H1 (cell line): ENCODE data around the gene C4orf46. TPM values are rescaled to one million over a fixed set of nuclear protein-coding genes. Genes with fewer than 3 reads are reported as not detected.

Experiments used
- CTCF ChIA-PET: fragments of 300-600 bp; sonication (Branson Sonifier 250); formaldehyde crosslinking; loops from one replicate; lab custom pipeline; 2021; ENCODE audit not compliant: partially characterized antibody; lab: Charles Lee
- POLR2A ChIA-PET: fragments of 300-600 bp; sonication (Branson Sonifier 250); formaldehyde crosslinking; loops from one replicate; lab custom pipeline; 2021; ENCODE audit warnings: inconsistent platforms; ENCODE audit not compliant: partially characterized antibody; lab: Charles Lee
- DNase-seq, 2 experiments: peaks; one replicate each; pipeline versions ENCODE4 v3.0.0 to v3.0.0-alpha.2; 2010 to 2022; ENCODE audit warnings: low spot score in 2 of 2, low read depth in 1 of 2, mixed read lengths in 1 of 2
- FAIRE-seq: peaks from 2 replicates; lab custom pipeline; 2011; peaks lifted over from hg19 to GRCh38; lab: Jason Lieb, UNC
- H2AFZ ChIP-seq: 2 replicates; pipeline ENCODE4 v1.8.1; 2012; ENCODE audit warnings: low read length, inconsistent platforms
- H2AK5ac ChIP-seq: 2 replicates; pipeline ENCODE4 v1.6.1; 2013; ENCODE audit warnings: low read depth, low read length
- H2BK120ac ChIP-seq: replicated peaks from 2 replicates; pipeline ENCODE3; 2013; ENCODE audit warnings: low read depth, low read length, inconsistent platforms
- H2BK12ac ChIP-seq: 2 replicates; pipeline ENCODE4 v1.6.1; 2013; ENCODE audit warnings: low read depth, low read length
- H2BK15ac ChIP-seq: 2 replicates; pipeline ENCODE4 v1.6.1; 2013; ENCODE audit warnings: low read length
- H2BK20ac ChIP-seq: 2 replicates; pipeline ENCODE4 v1.6.1; 2013; ENCODE audit warnings: low read length
- H2BK5ac ChIP-seq: 2 replicates; pipeline ENCODE4 v1.6.1; 2013; ENCODE audit warnings: low read depth, low read length
- H3K14ac ChIP-seq: 2 replicates; pipeline ENCODE4 v1.6.1; 2013; ENCODE audit warnings: inconsistent platforms; ENCODE audit not compliant: insufficient read length
- H3K18ac ChIP-seq: 2 replicates; pipeline ENCODE4 v1.6.1; 2013; ENCODE audit warnings: low read length; ENCODE audit errors: extremely low read depth
- H3K23ac ChIP-seq: 2 replicates; pipeline ENCODE4 v1.6.1; 2013; ENCODE audit warnings: inconsistent platforms; ENCODE audit not compliant: insufficient read length
- H3K23me2 ChIP-seq: 2 replicates; pipeline ENCODE4 v1.6.1; 2013; ENCODE audit warnings: low read depth, low read length
- H3K27ac ChIP-seq: 2 replicates; pipeline ENCODE4 v1.6.1; 2011; ENCODE audit warnings: low read depth, low read length, inconsistent platforms
- H3K27me3 ChIP-seq, 4 experiments: replicated peaks in 1 of 4; 1 replicate in 1 of 4; 2 replicates in 3 of 4; pipeline versions ENCODE4 v1.6.1 to v1.8.1; 2011 to 2013; ENCODE audit warnings: low read length in 3 of 4, mild to moderate bottlenecking in 3 of 4, inconsistent platforms in 2 of 4, mixed read lengths in 2 of 4, moderate library complexity in 1 of 4; ENCODE audit not compliant: control insufficient read depth in 3 of 4, insufficient read depth in 3 of 4; ENCODE audit errors: extremely low read depth in 1 of 4
- H3K36me3 ChIP-seq, 4 experiments: 2 replicates each; pipeline versions ENCODE4 v1.6.1 to v1.8.1; 2011 to 2013; ENCODE audit warnings: mild to moderate bottlenecking in 4 of 4, low read length in 3 of 4, moderate library complexity in 2 of 4, control low read depth in 1 of 4, inconsistent platforms in 1 of 4; ENCODE audit not compliant: insufficient read depth in 4 of 4, control insufficient read depth in 2 of 4
- H3K4ac ChIP-seq: replicated peaks from 2 replicates; pipeline ENCODE3; 2013; ENCODE audit warnings: low read length, low read depth, mixed read lengths, inconsistent platforms; ENCODE audit not compliant: insufficient read length
- H3K4me1 ChIP-seq, 4 experiments: replicated peaks in 1 of 4; 1 replicate in 1 of 4; 2 replicates in 3 of 4; pipeline versions ENCODE4 v1.6.1 to v1.8.1; 2011 to 2013; ENCODE audit warnings: low read length in 3 of 4, inconsistent platforms in 2 of 4, mixed read lengths in 1 of 4; ENCODE audit not compliant: insufficient read depth in 4 of 4, control insufficient read depth in 3 of 4
- H3K4me2 ChIP-seq, 2 experiments: 2 replicates each; pipeline versions ENCODE4 v1.6.1 to v1.8.1; 2011 to 2013; ENCODE audit warnings: low read depth in 2 of 2, low read length in 2 of 2, control low read depth in 1 of 2, inconsistent platforms in 1 of 2, mild to moderate bottlenecking in 1 of 2; ENCODE audit not compliant: insufficient read depth in 1 of 2
- H3K4me3 ChIP-seq, 4 experiments: fragments of 200-600, 300-600 bp in 1 of 4; sonication (generic), shearing (Covaris generic), sonication (Bioruptor Twin) in 1 of 4; 2 replicates each; pipeline versions ENCODE4 v1.5.1 to v1.8.1; 2011 to 2016; ENCODE audit warnings: low read length in 4 of 4, low read depth in 3 of 4, control low read depth in 2 of 4, inconsistent platforms in 2 of 4, mild to moderate bottlenecking in 2 of 4, mixed read lengths in 1 of 4, moderate library complexity in 1 of 4; ENCODE audit not compliant: insufficient read depth in 2 of 4; ENCODE audit errors: extremely low read depth in 1 of 4
- H3K56ac ChIP-seq: replicated peaks from 2 replicates; pipeline ENCODE3; 2013; ENCODE audit warnings: low read depth, mild to moderate bottlenecking, mixed read lengths, low read length, inconsistent platforms; ENCODE audit not compliant: insufficient read length
- H3K79me1 ChIP-seq: 2 replicates; pipeline ENCODE4 v1.6.1; 2013; ENCODE audit warnings: low read depth, low read length, control low read depth
- H3K79me2 ChIP-seq, 2 experiments: 2 replicates each; pipeline versions ENCODE4 v1.6.1 to v1.8.1; 2012 to 2013; ENCODE audit warnings: low read length in 2 of 2, mild to moderate bottlenecking in 2 of 2, inconsistent platforms in 1 of 2; ENCODE audit not compliant: insufficient read depth in 2 of 2, control insufficient read depth in 1 of 2
- H3K9ac ChIP-seq, 4 experiments: replicated peaks in 1 of 4; 1 replicate in 1 of 4; 2 replicates in 3 of 4; pipeline versions ENCODE4 v1.6.1 to v1.8.1; 2011 to 2013; ENCODE audit warnings: low read depth in 3 of 4, low read length in 3 of 4, control low read depth in 2 of 4, mild to moderate bottlenecking in 2 of 4, moderate library complexity in 2 of 4, inconsistent platforms in 1 of 4; ENCODE audit errors: extremely low read depth in 1 of 4
- H3K9me3 ChIP-seq, 2 experiments: 2 replicates each; pipeline versions ENCODE4 v1.6.1 to v1.8.1; 2012 to 2013; ENCODE audit warnings: mild to moderate bottlenecking in 2 of 2, moderate library complexity in 2 of 2, control low read depth in 1 of 2, inconsistent platforms in 1 of 2, low read depth in 1 of 2, low read length in 1 of 2, mixed read lengths in 1 of 2; ENCODE audit not compliant: insufficient read depth in 2 of 2
- H4K20me1 ChIP-seq, 2 experiments: replicated peaks in 1 of 2; 2 replicates each; pipeline versions ENCODE3 to v1.8.1; 2011 to 2013; ENCODE audit warnings: inconsistent platforms in 2 of 2, low read length in 2 of 2, mild to moderate bottlenecking in 1 of 2; ENCODE audit not compliant: insufficient read depth in 2 of 2, control insufficient read depth in 1 of 2
- H4K5ac ChIP-seq: 2 replicates; pipeline ENCODE4 v1.6.1; 2013; ENCODE audit warnings: low read length, low read depth, mixed read lengths, inconsistent platforms; ENCODE audit not compliant: insufficient read length
- H4K8ac ChIP-seq: 2 replicates; pipeline ENCODE4 v1.8.0; 2013; ENCODE audit warnings: mild to moderate bottlenecking, moderate library complexity, low read length, inconsistent platforms; ENCODE audit not compliant: insufficient read depth; ENCODE audit errors: extremely low read depth
- H4K91ac ChIP-seq: replicated peaks from 2 replicates; pipeline ENCODE3; 2013; ENCODE audit warnings: low read length, mixed read lengths, inconsistent platforms; ENCODE audit not compliant: insufficient read length
- ATF2 ChIP-seq: IDR thresholded peaks from 2 replicates; pipeline ENCODE4 v1.6.1; 2012; ENCODE audit warnings: low read length, inconsistent platforms
- BACH1 ChIP-seq: IDR thresholded peaks from 2 replicates; pipeline ENCODE4 v1.6.1; 2012; ENCODE audit warnings: low read length, improper control_type of control experiment
- CBX8 ChIP-seq: fragments of 300-800, 300-1000 bp; sonication (generic); IDR thresholded peaks from 2 replicates; pipeline ENCODE4 v1.7.1; 2016; ENCODE audit warnings: low read depth, low read length, borderline replicate concordance
- E2F6 ChIP-seq: IDR thresholded peaks from 2 replicates; pipeline ENCODE4 v1.6.1; 2012; ENCODE audit warnings: inconsistent platforms
- HDAC6 ChIP-seq: IDR thresholded peaks from one replicate; pipeline ENCODE4 v1.7.1; 2012; ENCODE audit warnings: low read depth, mild to moderate bottlenecking, inconsistent platforms, low read length, moderate library complexity
- MAX ChIP-seq: IDR thresholded peaks from 2 replicates; pipeline ENCODE4 v1.6.1; 2012; ENCODE audit warnings: inconsistent platforms
- RNF2 ChIP-seq: fragments of 200-900, 300-1000 bp; sonication (generic); IDR thresholded peaks from 2 replicates; pipeline ENCODE4 v1.7.1; 2016; ENCODE audit warnings: borderline replicate concordance, low read depth, mild to moderate bottlenecking, antibody characterized with exemption, low read length; ENCODE audit not compliant: poor library complexity, severe bottlenecking; ENCODE audit errors: missing control alignments
- SAP30 ChIP-seq: fragments of 300-600 bp; sonication (generic); IDR thresholded peaks from 2 replicates; pipeline ENCODE4 v1.7.1; 2012; ENCODE audit warnings: low read length, moderate library complexity, mild to moderate bottlenecking, inconsistent platforms; ENCODE audit not compliant: insufficient read depth, insufficient replicate concordance
- ZNF274 ChIP-seq: IDR thresholded peaks from 2 replicates; pipeline ENCODE4 v1.7.0; 2012; ENCODE audit warnings: low read length, borderline replicate concordance; ENCODE audit errors: extremely low read depth
- WGBS, 2 experiments: shearing (Covaris generic) in 1 of 2; methylation state at CpG; one replicate each; pipeline versions ENCODE4 v1.1.6 to v1.1.7; 2013 to 2015; ENCODE audit warnings: low lambda C conversion rate in 2 of 2, mixed read lengths in 2 of 2, inconsistent platforms in 1 of 2, low coverage in 1 of 2, missing lambda C conversion rate in 1 of 2; ENCODE audit not compliant: insufficient replicate concordance in 2 of 2, insufficient coverage in 1 of 2, insufficient read length in 1 of 2; ENCODE audit errors: extremely low coverage in 1 of 2, missing lambda C conversion rate in 1 of 2; 5-methylcytosine and 5-hydroxymethylcytosine counted together
- polyA plus RNA-seq, 7 experiments: library from polyadenylated mRNA; depleted of rRNA in 3 of 7; stranded (reverse) in 5 of 7; unstranded in 2 of 7; fragments of >200 nt in 5 of 7; fragments of 200-250 nt in 2 of 7; gene quantifications; 1 replicate in 5 of 7; 2 replicates in 1 of 7; 4 replicates in 1 of 7; pipeline versions ENCODE4 v1.2.1 to v1.2.3, GENCODE V29; 2011 to 2013; ENCODE audit warnings: missing spikeins in 2 of 7, mixed read lengths in 2 of 7
- total RNA-seq: library from RNA; stranded (reverse); fragmentation: NEBNext Ultra II Directional; extraction: Animal tissue kit (Norgen Biotek cat#: 25700); gene quantifications from 2 replicates; pipeline ENCODE4 v1.2.1, GENCODE V29; 2021

Gene C4orf46
- total and polyA plus RNA-seq, 2 of the 8 experiments (the other 6 are each of a cell fraction or from before 2014, with no cell fraction given) = 19.8 to 28.6 TPM

- Histone ChIP-seq H3K9me3 (no peaks in the 10 kb centered on the region), H3K27me3 (no peaks in the 10 kb centered on the region), H4K5ac (no peak overlapping the region), H4K91ac (no peak overlapping the region), H2AK5ac (no peak overlapping the region), H3K79me2 (no peaks in the 10 kb centered on the region), H3K4ac (no peak overlapping the region), H2AFZ (no peak overlapping the region), H4K20me1 (no peaks in the 10 kb centered on the region), H2BK5ac (no peak overlapping the region), H3K14ac (no peak overlapping the region), H3K27ac (no peak overlapping the region), H2BK12ac (no peak overlapping the region), H3K4me2 (no peak overlapping the region), H3K18ac (no peak overlapping the region), H3K4me1 (no peaks in the 10 kb centered on the region), H3K9ac (no peak overlapping the region), H2BK15ac (no peak overlapping the region), H3K79me1 (no peaks in the 10 kb centered on the region), H3K4me3 (no peak overlapping the region), H3K23me2 (no peaks in the 10 kb centered on the region), H3K23ac (no peak overlapping the region), H3K36me3 (peaks cover 0 to 26% (median 7%) of the 10 kb centered on the region in 4 experiments; a peak in 5 of 8 replicates), H2BK120ac (no peak overlapping the region), H2BK20ac (no peak overlapping the region), H4K8ac (no peak overlapping the region), H3K56ac (no peak overlapping the region)
- 90% methylated on average over 4 of the region's 4 CpGs; no CpG with 5 or more reads in 1 of the 2 experiments for WGBS, 2 experiments
- ChIA-PET CTCF (interaction anchor here (0.6 to 0.7 kb wide), 2 partner anchors 38 to 502 kb away, joined by 3 to 4 read pairs; no protein-coding TSS in a partner anchor), POLR2A (interaction anchor here (1.3 to 1.5 kb wide), 2 partner anchors 9 to 20 kb away, joined by 3 to 4 read pairs; no protein-coding TSS in a partner anchor)
- FAIRE-seq = no peak
- TF ChIP-seq CBX8 (no peak), ATF2 (no peak), SAP30 (no peak), BACH1 (no peak), RNF2 (no peak), ZNF274 (no peak), HDAC6 (no peak), E2F6 (no peak), MAX (no peak)
- no peak for DNase-seq
Observed at GRCh38 chr4:158704274-158704673, 32.6 kb upstream of the C4orf46 start.
